HepG2 (cell line): ENCODE data around the gene NEDD4L. TPM values are rescaled to one million over a fixed set of nuclear protein-coding genes. Genes with fewer than 3 reads are reported as not detected.

Experiments
- ATAC-seq: fragments of 200-7000 bp; cut with Tn5 transposase; 3 replicates; pipeline ENCODE4 v1.9.1; 2020; ENCODE audit warnings: mild to moderate bottlenecking, moderate library complexity
- BruUV-seq: library from RNA; stranded (reverse); fragments of 400-500 nt; replicated peaks from 2 replicates; lab custom pipeline; 2021; lab: Mats Ljungman, UMichigan
- CTCF ChIA-PET: fragments of 300-600 bp; formaldehyde crosslinking; extraction: SDS; loops from one replicate; lab custom pipeline; 2021; ENCODE audit warnings: low total read pairs, inconsistent platforms, low intra/inter-chr PET ratio; lab: Yijun Ruan, JAX
- POLR2A ChIA-PET: fragments of 350-600 bp; sonication (Branson Sonifier 250); formaldehyde crosslinking; loops from one replicate; lab custom pipeline; 2020; ENCODE audit warnings: antibody characterized with exemption, inconsistent platforms; lab: Yijun Ruan, JAX
- DNase-seq: peaks from one replicate; pipeline ENCODE4 v3.0.0-alpha.2; 2015; ENCODE audit warnings: low spot score
- FAIRE-seq: peaks from 3 replicates; lab custom pipeline; 2011; peaks lifted over from hg19 to GRCh38; lab: Jason Lieb, UNC
- H2AFZ ChIP-seq: one replicate; pipeline ENCODE4 v1.6.1; 2011; ENCODE audit warnings: low read length, inconsistent platforms
- H3K27ac ChIP-seq: fragments of 300-600 bp; 3 replicates; pipeline ENCODE4 v1.8.0; 2011; ENCODE audit warnings: mixed run types, mild to moderate bottlenecking, mixed read lengths, low read length, inconsistent platforms; ENCODE audit not compliant: insufficient read depth; ENCODE audit errors: extremely low read length
- H3K27me3 ChIP-seq, 2 experiments: fragments of 200-600 bp in 1 of 2; 2 replicates in 1 of 2; 3 replicates in 1 of 2; pipeline versions ENCODE4 v1.6.0 to v1.8.0; 2011; ENCODE audit warnings: low read length in 2 of 2, mild to moderate bottlenecking in 2 of 2, moderate library complexity in 2 of 2, inconsistent platforms in 1 of 2; ENCODE audit not compliant: insufficient read depth in 2 of 2, control insufficient read depth in 1 of 2
- H3K36me3 ChIP-seq, 2 experiments: fragments of 200-600 bp in 1 of 2; replicated peaks in 1 of 2; 2 replicates in 1 of 2; 3 replicates in 1 of 2; pipeline versions ENCODE4 v1.5.1 to v1.8.0; 2011; ENCODE audit warnings: low read length in 2 of 2, inconsistent platforms in 1 of 2; ENCODE audit not compliant: insufficient read depth in 2 of 2, control insufficient read depth in 1 of 2
- H3K4me1 ChIP-seq: 2 replicates; pipeline ENCODE4 v1.5.1; 2012; ENCODE audit warnings: low read length, inconsistent platforms; ENCODE audit not compliant: insufficient read depth
- H3K4me2 ChIP-seq: 2 replicates; pipeline ENCODE4 v1.6.0; 2011; ENCODE audit warnings: low read depth, low read length, inconsistent platforms
- H3K4me3 ChIP-seq, 3 experiments: fragments of 200-600 bp in 1 of 3; sonication (generic), shearing (Covaris generic) in 1 of 3; replicated peaks in 1 of 3; 2 replicates each; pipeline ENCODE4 v1.5.1; 2011 to 2016; ENCODE audit warnings: low read length in 3 of 3, inconsistent platforms in 2 of 3, low read depth in 2 of 3, mild to moderate bottlenecking in 2 of 3, control low read depth in 1 of 3, mixed read lengths in 1 of 3; ENCODE audit not compliant: insufficient read depth in 1 of 3
- H3K79me2 ChIP-seq: one replicate; pipeline ENCODE4 v1.6.1; 2011; ENCODE audit warnings: low read length, inconsistent platforms; ENCODE audit not compliant: insufficient read depth
- H3K9ac ChIP-seq: 2 replicates; pipeline ENCODE4 v1.6.0; 2011; ENCODE audit warnings: mild to moderate bottlenecking, low read depth, low read length, inconsistent platforms; ENCODE audit not compliant: insufficient read depth
- H3K9me3 ChIP-seq: 2 replicates; pipeline ENCODE4 v1.5.1; 2012; ENCODE audit warnings: mild to moderate bottlenecking, low read length
- H4K20me1 ChIP-seq: 2 replicates; pipeline ENCODE4 v1.6.0; 2011; ENCODE audit warnings: inconsistent platforms, mild to moderate bottlenecking, low read length, moderate library complexity; ENCODE audit not compliant: insufficient read depth
- EP300 ChIP-seq, 3 experiments: sonication (generic) in 1 of 3; formaldehyde crosslinking in 1 of 3; IDR thresholded peaks; 2 replicates each; pipeline versions ENCODE4 v1.5.1 to v1.6.1; 2011 to 2020; ENCODE audit warnings: low read depth in 2 of 3, low read length in 2 of 3, borderline replicate concordance in 1 of 3, improper control_type of control experiment in 1 of 3, mild to moderate bottlenecking in 1 of 3, missing genetic modification reagents in 1 of 3, moderate library complexity in 1 of 3
- HNRNPK ChIP-seq: fragments of 200-400 bp; formaldehyde crosslinking; IDR thresholded peaks from 2 replicates; pipeline ENCODE4 v1.6.1; 2018; ENCODE audit warnings: low read length, low read depth, moderate library complexity, mild to moderate bottlenecking; ENCODE audit not compliant: poor library complexity, severe bottlenecking
- HNRNPLL ChIP-seq: fragments of 200-400 bp; formaldehyde crosslinking; IDR thresholded peaks from 2 replicates; pipeline ENCODE4 v1.6.1; 2017; ENCODE audit warnings: mild to moderate bottlenecking, low read depth, low read length; ENCODE audit not compliant: poor library complexity, severe bottlenecking
- IRF2 ChIP-seq: IDR thresholded peaks from 2 replicates; pipeline ENCODE4 v1.6.1; 2018; ENCODE audit warnings: missing genetic modification reagents, missing compliant biosample characterization
- JARID2 ChIP-seq: sonication (generic); formaldehyde crosslinking; IDR thresholded peaks from 2 replicates; pipeline ENCODE4 v1.8.1; 2023; ENCODE audit warnings: missing genetic modification reagents, inconsistent platforms; ENCODE audit not compliant: insufficient replicate concordance
- MXD4 ChIP-seq: IDR thresholded peaks from 2 replicates; pipeline ENCODE4 v1.6.1; 2016; ENCODE audit warnings: mild to moderate bottlenecking, missing biosample characterization, missing genetic modification reagents
- PLRG1 ChIP-seq: fragments of 450-650 bp; conservative IDR thresholded peaks from 2 replicates; pipeline ENCODE4 v1.6.1; 2016
- RBAK ChIP-seq: sonication (generic); formaldehyde crosslinking; IDR thresholded peaks from 2 replicates; pipeline ENCODE4 v1.5.1; 2020; ENCODE audit warnings: mild to moderate bottlenecking, missing genetic modification reagents
- TSC22D2 ChIP-seq: sonication (generic); formaldehyde crosslinking; IDR thresholded peaks from 2 replicates; pipeline ENCODE4 v1.5.1; 2020; ENCODE audit warnings: missing genetic modification reagents, mild to moderate bottlenecking, borderline replicate concordance
- ZNF251 ChIP-seq: sonication (generic); formaldehyde crosslinking; IDR thresholded peaks from 2 replicates; pipeline ENCODE4 v1.9.0; 2021; ENCODE audit warnings: mild to moderate bottlenecking, missing genetic modification reagents
- WGBS: methylation state at CpG from one replicate; pipeline ENCODE4 v1.1.6; 2017; ENCODE audit warnings: low lambda C conversion rate; 5-methylcytosine and 5-hydroxymethylcytosine counted together
- in situ Hi-C: cut with HindIII; loops from 2 replicates; pipeline ENCODE4 v1.10.0; 2017; ENCODE audit warnings: low pct_unique_long_range_greater_than_20kb; ENCODE audit not compliant: extremely low pct_ligation_motif_present
- intact Hi-C: fragments of 100-400 bp; cut with micrococcal nuclease; formaldehyde crosslinking; loops from one replicate; pipeline ENCODE4 v1.10.0; 2022; ENCODE audit not compliant: unreplicated experiment
- polyA plus RNA-seq, 8 experiments: library from polyadenylated mRNA; depleted of rRNA in 3 of 8; stranded (reverse) in 7 of 8; unstranded in 1 of 8; fragments of >200 nt; fragmentation: Illumina TruSeq in 4 of 8; extraction: Trizol in 4 of 8; gene quantifications; 2 replicates each; pipeline versions ENCODE4 v1.2.1 to v1.2.3, GENCODE V29; 2011 to 2016; ENCODE audit warnings: low read depth in 4 of 8, missing spikeins in 1 of 8, mixed read lengths in 1 of 8; ENCODE audit not compliant: insufficient read depth in 1 of 8
- total RNA-seq, 5 experiments: library from RNA; depleted of rRNA; stranded (reverse); fragments of >200 nt; fragmentation: Illumina TruSeq; extraction: Trizol; gene quantifications; 2 replicates each; pipeline ENCODE4 v1.2.3, GENCODE V29; 2016; ENCODE audit warnings: low read depth in 1 of 5
- TF ChIP-seq, protein P1 (sequence below): sonication (generic); formaldehyde crosslinking; IDR thresholded peaks from 2 replicates; pipeline ENCODE4 v1.4.0; 2020; ENCODE audit warnings: mild to moderate bottlenecking, missing genetic modification reagents
- TF ChIP-seq, protein P2 (sequence below): sonication (generic); formaldehyde crosslinking; IDR thresholded peaks from 2 replicates; pipeline ENCODE4 v1.4.0; 2020; ENCODE audit warnings: mild to moderate bottlenecking, missing genetic modification reagents, borderline replicate concordance
- TF ChIP-seq, protein P3 (sequence below): sonication (generic); formaldehyde crosslinking; IDR thresholded peaks from 2 replicates; pipeline ENCODE4 v1.5.0; 2020; ENCODE audit warnings: mild to moderate bottlenecking, missing genetic modification reagents
- TF ChIP-seq, protein P4 (sequence below): sonication (generic); IDR thresholded peaks from 2 replicates; pipeline ENCODE4 v1.6.1; 2016; ENCODE audit warnings: low read depth, borderline replicate concordance
- TF ChIP-seq, protein P5 (sequence below): sonication (generic); formaldehyde crosslinking; IDR thresholded peaks from 2 replicates; pipeline ENCODE4 v1.5.0; 2020; ENCODE audit warnings: mild to moderate bottlenecking, missing genetic modification reagents

The NEDD4L gene
- total and polyA plus RNA-seq, 2 of the 13 experiments (the other 11 are each of a cell fraction or from before 2014, with no cell fraction given) = 168 to 390 TPM

DNA sequence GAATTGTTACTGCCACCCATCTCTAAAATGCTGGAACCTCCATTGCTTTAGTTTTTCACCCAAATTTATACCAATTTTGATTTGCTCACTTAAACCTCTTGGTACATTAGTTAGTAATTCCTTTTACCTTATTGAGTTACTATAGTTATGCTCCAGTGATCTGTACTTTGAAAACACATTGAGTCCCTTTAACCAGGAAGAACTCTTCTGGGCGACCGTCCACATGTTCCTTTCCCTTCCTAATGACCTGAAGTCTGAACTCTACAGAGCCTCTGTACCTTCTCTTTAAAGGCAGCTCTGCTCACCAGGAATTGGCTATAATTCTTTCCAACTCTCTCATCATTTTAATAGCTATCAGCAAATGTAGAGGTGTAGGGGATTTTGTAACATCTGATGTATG, 290.0 kb downstream of the NEDD4L start (continued):
- TF ChIP-seq EP300 (IDR thresholded peaks at IDR 0.05; ENCODE audit: low read depth in 2 of 2, low read length in 2 of 2) (no peak), EP300 (CRISPR knock-in tag; IDR thresholded peaks at IDR 0.05; ENCODE audit: borderline replicate concordance) (no peak)
- TF ChIP-seq, protein P1, sequence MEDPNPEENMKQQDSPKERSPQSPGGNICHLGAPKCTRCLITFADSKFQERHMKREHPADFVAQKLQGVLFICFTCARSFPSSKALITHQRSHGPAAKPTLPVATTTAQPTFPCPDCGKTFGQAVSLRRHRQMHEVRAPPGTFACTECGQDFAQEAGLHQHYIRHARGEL (CRISPR knock-in tag) = no peak
- TF ChIP-seq, protein P2, sequence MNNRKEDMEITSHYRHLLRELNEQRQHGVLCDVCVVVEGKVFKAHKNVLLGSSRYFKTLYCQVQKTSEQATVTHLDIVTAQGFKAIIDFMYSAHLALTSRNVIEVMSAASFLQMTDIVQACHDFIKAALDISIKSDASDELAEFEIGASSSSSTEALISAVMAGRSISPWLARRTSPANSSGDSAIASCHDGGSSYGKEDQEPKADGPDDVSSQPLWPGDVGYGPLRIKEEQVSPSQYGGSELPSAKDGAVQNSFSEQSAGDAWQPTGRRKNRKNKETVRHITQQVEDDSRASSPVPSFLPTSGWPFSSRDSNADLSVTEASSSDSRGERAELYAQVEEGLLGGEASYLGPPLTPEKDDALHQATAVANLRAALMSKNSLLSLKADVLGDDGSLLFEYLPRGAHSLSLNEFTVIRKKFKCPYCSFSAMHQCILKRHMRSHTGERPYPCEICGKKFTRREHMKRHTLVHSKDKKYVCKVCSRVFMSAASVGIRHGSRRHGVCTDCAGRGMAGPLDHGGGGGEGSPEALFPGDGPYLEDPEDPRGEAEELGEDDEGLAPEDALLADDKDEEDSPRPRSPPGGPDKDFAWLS (CRISPR knock-in tag) = no peak
- TF ChIP-seq, protein P3, sequence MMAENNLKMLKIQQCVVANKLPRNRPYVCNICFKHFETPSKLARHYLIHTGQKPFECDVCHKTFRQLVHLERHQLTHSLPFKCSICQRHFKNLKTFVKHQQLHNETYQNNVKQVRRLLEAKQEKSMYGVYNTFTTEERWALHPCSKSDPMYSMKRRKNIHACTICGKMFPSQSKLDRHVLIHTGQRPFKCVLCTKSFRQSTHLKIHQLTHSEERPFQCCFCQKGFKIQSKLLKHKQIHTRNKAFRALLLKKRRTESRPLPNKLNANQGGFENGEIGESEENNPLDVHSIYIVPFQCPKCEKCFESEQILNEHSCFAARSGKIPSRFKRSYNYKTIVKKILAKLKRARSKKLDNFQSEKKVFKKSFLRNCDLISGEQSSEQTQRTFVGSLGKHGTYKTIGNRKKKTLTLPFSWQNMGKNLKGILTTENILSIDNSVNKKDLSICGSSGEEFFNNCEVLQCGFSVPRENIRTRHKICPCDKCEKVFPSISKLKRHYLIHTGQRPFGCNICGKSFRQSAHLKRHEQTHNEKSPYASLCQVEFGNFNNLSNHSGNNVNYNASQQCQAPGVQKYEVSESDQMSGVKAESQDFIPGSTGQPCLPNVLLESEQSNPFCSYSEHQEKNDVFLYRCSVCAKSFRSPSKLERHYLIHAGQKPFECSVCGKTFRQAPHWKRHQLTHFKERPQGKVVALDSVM (CRISPR knock-in tag) = no peak

DNA sequence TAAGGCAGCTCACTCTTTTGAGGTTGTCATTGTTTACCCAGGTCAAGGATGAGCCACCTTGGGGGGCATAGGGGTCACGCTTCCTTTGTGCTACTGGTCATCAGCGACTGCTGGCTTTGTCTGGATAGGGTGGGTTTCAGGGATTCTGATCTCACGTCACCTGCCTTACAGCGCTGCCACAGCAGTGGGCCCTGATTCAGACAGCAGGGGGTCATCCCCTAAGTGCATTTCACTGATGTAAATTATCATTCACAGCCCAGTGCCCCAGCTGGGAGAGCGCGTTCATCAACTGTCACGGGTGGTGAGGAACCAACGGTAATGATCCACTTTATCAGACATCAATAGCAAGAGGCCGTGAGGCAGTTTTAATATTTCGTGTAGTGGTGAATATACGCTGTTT, 291.2 kb downstream of the NEDD4L start:
- Histone ChIP-seq H3K4me2 (no peak overlapping the region), H3K4me1 (no peaks in the 10 kb centered on the region), H4K20me1 (no peaks in the 10 kb centered on the region), H3K27me3 (no peaks in the 10 kb centered on the region), H3K27ac (no peak overlapping the region), H3K4me3 (no peak overlapping the region), H2AFZ (no peak overlapping the region), H3K36me3 (peaks cover 1 to 73% of the 10 kb centered on the region in 2 experiments), H3K9ac (no peak overlapping the region), H3K79me2 (no peaks in the 10 kb centered on the region), H3K9me3 (no peaks in the 10 kb centered on the region)
- ChIA-PET CTCF (no interaction called here), POLR2A (no interaction called here)
- in situ Hi-C loops (no loop called here), intact Hi-C loops (no loop called here)
- ATAC-seq (no peak), FAIRE-seq (no peak), DNase-seq (no peak)
- no TSS peak for BruUV-seq
- WGBS = 97% methylated on average over 7 of the region's 11 CpGs
- TF ChIP-seq TSC22D2 (no peak), ZNF251 (CRISPR knock-in tag) (no peak), JARID2 (CRISPR knock-in tag) (no peak), PLRG1 (no peak), IRF2 (CRISPR knock-in tag) (no peak), RBAK (CRISPR knock-in tag) (no peak), MXD4 (CRISPR knock-in tag) (no peak), HNRNPLL (no peak), HNRNPK (no peak)
- TF ChIP-seq, protein P4, sequence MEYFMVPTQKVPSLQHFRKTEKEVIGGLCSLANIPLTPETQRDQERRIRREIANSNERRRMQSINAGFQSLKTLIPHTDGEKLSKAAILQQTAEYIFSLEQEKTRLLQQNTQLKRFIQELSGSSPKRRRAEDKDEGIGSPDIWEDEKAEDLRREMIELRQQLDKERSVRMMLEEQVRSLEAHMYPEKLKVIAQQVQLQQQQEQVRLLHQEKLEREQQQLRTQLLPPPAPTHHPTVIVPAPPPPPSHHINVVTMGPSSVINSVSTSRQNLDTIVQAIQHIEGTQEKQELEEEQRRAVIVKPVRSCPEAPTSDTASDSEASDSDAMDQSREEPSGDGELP = no peak
- TF ChIP-seq, protein P5, sequence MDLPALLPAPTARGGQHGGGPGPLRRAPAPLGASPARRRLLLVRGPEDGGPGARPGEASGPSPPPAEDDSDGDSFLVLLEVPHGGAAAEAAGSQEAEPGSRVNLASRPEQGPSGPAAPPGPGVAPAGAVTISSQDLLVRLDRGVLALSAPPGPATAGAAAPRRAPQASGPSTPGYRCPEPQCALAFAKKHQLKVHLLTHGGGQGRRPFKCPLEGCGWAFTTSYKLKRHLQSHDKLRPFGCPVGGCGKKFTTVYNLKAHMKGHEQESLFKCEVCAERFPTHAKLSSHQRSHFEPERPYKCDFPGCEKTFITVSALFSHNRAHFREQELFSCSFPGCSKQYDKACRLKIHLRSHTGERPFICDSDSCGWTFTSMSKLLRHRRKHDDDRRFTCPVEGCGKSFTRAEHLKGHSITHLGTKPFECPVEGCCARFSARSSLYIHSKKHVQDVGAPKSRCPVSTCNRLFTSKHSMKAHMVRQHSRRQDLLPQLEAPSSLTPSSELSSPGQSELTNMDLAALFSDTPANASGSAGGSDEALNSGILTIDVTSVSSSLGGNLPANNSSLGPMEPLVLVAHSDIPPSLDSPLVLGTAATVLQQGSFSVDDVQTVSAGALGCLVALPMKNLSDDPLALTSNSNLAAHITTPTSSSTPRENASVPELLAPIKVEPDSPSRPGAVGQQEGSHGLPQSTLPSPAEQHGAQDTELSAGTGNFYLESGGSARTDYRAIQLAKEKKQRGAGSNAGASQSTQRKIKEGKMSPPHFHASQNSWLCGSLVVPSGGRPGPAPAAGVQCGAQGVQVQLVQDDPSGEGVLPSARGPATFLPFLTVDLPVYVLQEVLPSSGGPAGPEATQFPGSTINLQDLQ = no peak
